ENCODE measurements around the gene LRP2BP. TPM values are rescaled to one million over a fixed set of nuclear protein-coding genes. Genes with fewer than 3 reads are reported as not detected.
A peak's percentile ranks its signal among the peaks of the same experiment; 100 is the strongest.

LRP2BP gene
- total RNA-seq, 4 donors from 2014 or later = 1.7 to 5.5 (median 3.4) TPM

DNA sequence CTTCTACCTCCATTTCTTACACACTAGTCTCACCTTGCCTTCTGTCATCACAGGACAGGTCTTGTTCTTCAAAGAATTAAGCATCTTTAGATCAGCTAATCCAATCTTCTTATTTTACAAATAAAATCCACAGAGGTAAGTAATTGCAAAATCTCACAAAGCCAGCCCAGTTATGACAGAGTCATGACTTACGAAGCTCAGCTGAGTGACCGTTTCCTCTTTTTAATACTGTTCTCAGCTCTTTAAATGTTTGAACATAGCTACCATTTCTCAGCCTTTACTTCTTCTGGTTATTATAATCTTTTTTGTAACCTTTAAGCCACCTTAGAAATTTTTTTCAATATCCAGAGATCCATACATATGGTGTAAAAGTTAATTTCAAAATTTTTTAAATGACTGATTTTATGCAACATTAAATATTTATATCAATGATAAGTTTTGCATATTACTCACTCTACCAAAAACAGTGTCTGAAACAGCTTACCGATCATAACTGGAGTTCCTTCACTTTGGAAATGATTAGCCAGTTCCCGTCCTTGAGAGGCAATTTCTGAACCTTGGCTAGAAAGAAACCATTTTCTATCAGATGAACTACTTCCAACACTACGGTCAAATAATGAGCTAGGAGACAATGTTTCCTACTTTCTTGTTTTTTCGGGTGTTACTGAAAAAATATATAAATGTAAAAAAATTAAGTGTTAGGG is 9.7 kb upstream of the LRP2BP start:
- Histone ChIP-seq H3K4me3 (no peak overlapping the region), H3K9me3 (no peaks in the 10 kb centered on the region), H3K4me1 (peaks cover 0 to 7% (median 0%) of the 10 kb centered on the region in 4 donors), H3K36me3 (peaks cover 0 to 86% (median 0%) of the 10 kb centered on the region in 3 donors), H3K27ac (no peak overlapping the region), H3K27me3 (no peaks in the 10 kb centered on the region)
- DNase-seq (ENCODE audit: low spot score in 2 of 2) = no peak
- WGBS, 2 donors = 86 to 89% methylated on average over 6 of the region's 6 CpGs
- TF ChIP-seq, protein P1, sequence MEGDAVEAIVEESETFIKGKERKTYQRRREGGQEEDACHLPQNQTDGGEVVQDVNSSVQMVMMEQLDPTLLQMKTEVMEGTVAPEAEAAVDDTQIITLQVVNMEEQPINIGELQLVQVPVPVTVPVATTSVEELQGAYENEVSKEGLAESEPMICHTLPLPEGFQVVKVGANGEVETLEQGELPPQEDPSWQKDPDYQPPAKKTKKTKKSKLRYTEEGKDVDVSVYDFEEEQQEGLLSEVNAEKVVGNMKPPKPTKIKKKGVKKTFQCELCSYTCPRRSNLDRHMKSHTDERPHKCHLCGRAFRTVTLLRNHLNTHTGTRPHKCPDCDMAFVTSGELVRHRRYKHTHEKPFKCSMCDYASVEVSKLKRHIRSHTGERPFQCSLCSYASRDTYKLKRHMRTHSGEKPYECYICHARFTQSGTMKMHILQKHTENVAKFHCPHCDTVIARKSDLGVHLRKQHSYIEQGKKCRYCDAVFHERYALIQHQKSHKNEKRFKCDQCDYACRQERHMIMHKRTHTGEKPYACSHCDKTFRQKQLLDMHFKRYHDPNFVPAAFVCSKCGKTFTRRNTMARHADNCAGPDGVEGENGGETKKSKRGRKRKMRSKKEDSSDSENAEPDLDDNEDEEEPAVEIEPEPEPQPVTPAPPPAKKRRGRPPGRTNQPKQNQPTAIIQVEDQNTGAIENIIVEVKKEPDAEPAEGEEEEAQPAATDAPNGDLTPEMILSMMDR (IDR thresholded peaks at IDR 0.05) = no peak
- TF ChIP-seq EP300 (IDR thresholded peaks at IDR 0.05) (no peak), POLR2A (IDR thresholded peaks at IDR 0.05) (no peak)

DNA sequence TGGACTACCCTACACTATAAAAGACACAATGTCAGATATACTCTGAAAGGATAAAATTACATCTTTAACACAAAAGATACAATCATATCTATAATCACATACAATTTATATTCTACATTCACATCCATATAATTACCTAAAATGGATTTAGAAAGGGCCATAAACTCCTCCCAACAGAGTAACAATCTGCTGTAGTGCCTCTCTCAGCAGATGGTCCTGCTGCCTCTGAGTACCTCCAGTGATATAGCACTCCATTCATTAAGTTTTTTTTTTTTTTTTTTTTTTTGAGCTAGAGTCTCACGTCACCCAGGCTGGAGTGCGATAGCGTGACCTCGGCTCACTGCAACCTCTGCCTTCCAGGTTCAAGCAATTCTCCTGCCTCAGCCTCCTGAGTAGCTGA is 8.3 kb upstream of the LRP2BP start:
- Histone ChIP-seq H3K27me3 (no peaks in the 10 kb centered on the region), H3K4me3 (no peak overlapping the region), H3K36me3 (peaks cover 0 to 77% (median 0%) of the 10 kb centered on the region in 3 donors), H3K27ac (no peak overlapping the region), H3K9me3 (no peaks in the 10 kb centered on the region), H3K4me1 (peaks cover 0 to 21% (median 0%) of the 10 kb centered on the region in 4 donors)
- WGBS, 2 donors = 88 to 89% methylated on average over 4 of the region's 4 CpGs
- TF ChIP-seq POLR2A (IDR thresholded peaks at IDR 0.05) (no peak), EP300 (IDR thresholded peaks at IDR 0.05) (no peak)
- TF ChIP-seq, protein P1 (IDR thresholded peaks at IDR 0.05) = no peak
- DNase-seq (ENCODE audit: low spot score in 2 of 2) = no peak

DNA sequence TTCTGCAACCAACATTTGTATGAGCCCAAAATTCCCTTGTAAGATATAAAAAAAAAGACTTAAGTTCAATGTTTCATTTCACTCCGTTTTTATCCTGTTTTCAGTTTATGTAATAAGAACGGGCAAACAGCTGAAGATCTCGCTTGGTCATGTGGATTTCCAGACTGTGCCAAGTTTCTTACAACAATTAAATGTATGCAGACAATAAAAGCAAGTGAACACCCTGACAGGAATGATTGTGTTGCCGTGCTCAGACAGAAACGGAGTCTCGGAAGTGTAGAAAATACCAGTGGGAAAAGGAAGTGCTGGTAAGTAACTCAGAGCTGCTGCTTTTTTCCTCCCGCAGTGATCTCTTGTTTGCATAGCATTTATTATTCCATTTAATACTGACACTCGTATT is 3.7 kb upstream of the LRP2BP start:
- 53 to 59% methylated on average over 8 of the region's 8 CpGs for WGBS, 2 donors
- H3K36me3 ChIP-seq = peaks cover 0 to 40% (median 0%) of the 10 kb centered on the region in 3 donors
- no peaks in the 10 kb centered on the region for H3K27me3 ChIP-seq
- no peak overlapping the region for H3K4me3 ChIP-seq
- H3K9me3 ChIP-seq = no peaks in the 10 kb centered on the region
- TF ChIP-seq POLR2A (IDR thresholded peaks at IDR 0.05) (no peak), EP300 (IDR thresholded peaks at IDR 0.05) (no peak)
- TF ChIP-seq, protein P1 (IDR thresholded peaks at IDR 0.05) = no peak
- DNase-seq (ENCODE audit: low spot score in 2 of 2) = no peak
- peaks cover 0 to 51% (median 6%) of the 10 kb centered on the region in 4 donors for H3K4me1 ChIP-seq
- peak overlapping the region in 3 of 4 donors; percentile 34 to 100 (median 62) for H3K27ac ChIP-seq

DNA sequence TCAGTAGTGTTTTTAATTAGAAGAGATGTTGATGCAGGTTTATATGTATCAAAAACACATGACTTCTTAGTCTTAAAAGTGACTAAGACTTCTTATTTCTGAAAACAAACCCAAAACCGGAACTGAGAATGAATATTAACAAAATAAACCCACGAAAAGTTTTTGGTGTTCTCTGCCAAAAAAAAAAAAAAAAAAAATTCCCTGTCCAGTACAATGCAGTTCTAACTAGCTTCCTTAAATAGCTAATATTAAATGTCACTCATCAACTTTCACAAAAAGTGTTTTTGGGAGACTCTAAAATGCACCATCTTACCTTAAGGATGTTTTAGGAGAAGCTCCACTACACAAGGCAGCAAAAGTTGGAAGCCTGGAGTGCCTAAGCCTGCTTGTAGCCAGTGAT is 2.9 kb upstream of the LRP2BP start:
- Histone ChIP-seq H3K9me3 (no peaks in the 10 kb centered on the region), H3K36me3 (peaks cover 0 to 37% (median 0%) of the 10 kb centered on the region in 3 donors), H3K4me1 (peaks cover 0 to 55% (median 7%) of the 10 kb centered on the region in 4 donors), H3K27me3 (no peaks in the 10 kb centered on the region), H3K27ac (peak overlapping the region in 3 of 4 donors; percentile 34 to 100 (median 62)), H3K4me3 (no peak overlapping the region)
- TF ChIP-seq, protein P1 (IDR thresholded peaks at IDR 0.05) = no peak
- TF ChIP-seq EP300 (IDR thresholded peaks at IDR 0.05) (no peak), POLR2A (IDR thresholded peaks at IDR 0.05) (no peak)
- 15 to 21% methylated on average over 2 of the region's 2 CpGs for WGBS, 2 donors
- no peak for DNase-seq (ENCODE audit: low spot score in 2 of 2)

DNA sequence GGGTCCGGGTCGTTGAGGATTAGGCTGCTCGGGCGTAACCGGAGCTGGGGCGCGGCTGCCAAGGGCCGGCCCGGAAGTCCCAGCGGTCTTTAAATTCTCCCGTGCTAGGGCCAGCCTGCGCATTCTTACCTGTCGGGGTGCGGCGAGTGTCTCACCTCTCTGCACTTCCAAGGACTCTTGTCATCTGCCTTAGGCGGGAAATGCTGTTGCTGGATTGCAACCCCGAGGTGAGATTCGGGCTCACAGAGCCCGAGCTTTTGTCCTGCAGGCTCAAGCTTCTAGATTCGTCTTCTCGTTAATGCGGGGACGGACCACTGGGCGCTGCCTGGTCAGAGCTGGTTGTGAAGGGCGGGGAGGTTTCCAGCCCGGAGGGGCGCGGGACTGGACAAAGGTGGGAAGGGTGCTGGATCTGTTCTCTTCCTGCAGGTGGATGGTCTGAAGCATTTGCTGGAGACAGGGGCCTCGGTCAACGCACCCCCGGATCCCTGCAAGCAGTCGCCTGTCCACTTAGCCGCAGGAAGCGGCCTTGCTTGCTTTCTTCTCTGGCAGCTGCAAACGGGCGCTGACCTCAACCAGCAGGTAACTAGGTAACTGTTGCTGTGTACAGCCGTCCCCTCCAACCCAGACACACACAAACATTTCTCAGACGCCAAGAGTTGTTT is 1.1 kb upstream of the LRP2BP start, which contains the start of gene ANKRD37:
TSS of gene ANKRD37 (plus strand) at position 118 of the 662 bp plus-strand sequence. CDS start at position 201, 83 bp downstream.
- Histone ChIP-seq H3K27me3 (no peaks in the 10 kb centered on the region), H3K36me3 (peaks cover 0 to 19% (median 0%) of the 10 kb centered on the region in 3 donors), H3K4me1 (peaks cover 0 to 55% (median 7%) of the 10 kb centered on the region in 4 donors), H3K27ac (peak within 1 kb of the TSS; percentile 97 to 100 (median 100)), H3K9me3 (no peaks in the 10 kb centered on the region), H3K4me3 (peak within 1 kb of the TSS; percentile 87 to 98 (median 96))
- 4% methylated on average over 32 to 34 of the region's 38 CpGs for WGBS, 2 donors
- DNase-seq (ENCODE audit: low spot score in 2 of 2) = no peak
- TF ChIP-seq EP300 (IDR thresholded peaks at IDR 0.05) = no peak
- TF ChIP-seq, protein P1 (IDR thresholded peaks at IDR 0.05) = peak in 2 of 5 experiments; percentile 11 to 14
